Left kidney (tissue), 2 donors: ENCODE measurements around the gene PAPSS1. TPM values are rescaled to one million over a fixed set of nuclear protein-coding genes. Genes with fewer than 3 reads are reported as not detected.

Experiments used
- DNase-seq: peaks from one replicate; pipeline ENCODE4 v3.0.0-alpha.2; 2013
- polyA plus RNA-seq: library from polyadenylated mRNA; unstranded; fragments of 120-200 nt; gene quantifications from one replicate; pipeline ENCODE4 v1.2.1, GENCODE V29; 2013; ENCODE audit not compliant: insufficient read length

PAPSS1 gene
- polyA plus RNA-seq, 1 donor, result 89.3 TPM

DNA sequence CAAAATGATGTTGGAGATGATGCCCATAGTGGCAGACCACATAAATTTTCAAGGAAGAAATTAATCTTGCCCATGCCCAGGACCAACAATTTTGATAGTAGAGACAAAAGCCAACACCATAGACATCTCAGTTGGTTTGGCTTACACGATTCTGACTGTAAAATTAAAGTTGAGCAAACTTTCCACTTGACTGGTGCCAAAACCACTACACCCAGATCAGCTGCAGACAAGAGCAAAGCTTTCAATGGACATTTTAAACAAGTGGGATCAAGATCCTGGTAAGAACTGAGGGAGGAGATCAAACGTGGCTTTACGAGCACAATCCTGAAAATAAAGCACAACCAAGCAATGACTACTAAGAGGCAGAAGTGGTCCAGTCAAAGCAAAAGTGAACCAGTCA is 90.7 kb downstream of the PAPSS1 start:
- DNase-seq, result no peak

DNA sequence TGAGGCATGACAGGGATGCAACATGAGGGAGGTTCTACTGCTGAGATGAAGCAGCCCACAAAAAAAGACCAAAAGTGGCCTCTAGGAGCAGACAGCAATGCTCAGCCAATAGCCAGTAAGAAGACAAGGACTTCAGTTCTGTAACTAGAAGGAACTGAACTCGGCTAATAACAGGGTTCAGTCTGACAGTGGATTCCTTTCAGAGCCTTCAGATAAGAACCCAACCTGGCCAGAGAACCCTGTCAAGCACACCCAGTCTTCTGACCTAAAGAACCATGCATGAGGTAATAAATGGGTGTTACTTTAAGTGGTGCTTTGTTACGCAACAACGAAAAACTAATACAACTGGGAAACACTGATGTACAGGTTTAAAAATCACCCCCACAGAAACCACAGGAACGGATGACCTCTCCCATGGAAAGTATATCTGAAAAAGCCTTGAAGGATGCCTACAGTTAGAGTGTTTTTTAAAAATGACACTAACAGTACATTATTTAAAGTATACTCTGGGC is 94.6 kb downstream of the PAPSS1 start:
- DNase-seq, result no peak

DNA sequence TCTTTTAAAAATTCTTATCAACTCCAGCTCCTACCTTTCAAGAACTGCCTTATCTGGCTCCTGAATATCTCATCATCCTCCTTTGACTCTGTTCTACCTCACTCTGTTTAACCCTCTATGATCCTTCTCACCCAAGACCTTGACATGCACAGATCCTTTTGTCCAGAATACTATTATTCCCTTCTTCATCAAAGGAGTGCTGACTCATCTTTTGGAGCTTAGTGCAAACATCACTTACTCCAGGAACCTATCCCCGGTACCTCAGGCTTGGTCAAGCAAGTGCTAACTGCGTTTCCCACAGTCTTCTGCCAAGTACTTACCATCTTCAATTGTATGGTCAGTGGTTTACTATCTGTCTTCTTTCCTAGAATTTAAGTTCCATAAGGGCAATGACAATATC is 96.0 kb downstream of the PAPSS1 start:
- no peak for DNase-seq

DNA sequence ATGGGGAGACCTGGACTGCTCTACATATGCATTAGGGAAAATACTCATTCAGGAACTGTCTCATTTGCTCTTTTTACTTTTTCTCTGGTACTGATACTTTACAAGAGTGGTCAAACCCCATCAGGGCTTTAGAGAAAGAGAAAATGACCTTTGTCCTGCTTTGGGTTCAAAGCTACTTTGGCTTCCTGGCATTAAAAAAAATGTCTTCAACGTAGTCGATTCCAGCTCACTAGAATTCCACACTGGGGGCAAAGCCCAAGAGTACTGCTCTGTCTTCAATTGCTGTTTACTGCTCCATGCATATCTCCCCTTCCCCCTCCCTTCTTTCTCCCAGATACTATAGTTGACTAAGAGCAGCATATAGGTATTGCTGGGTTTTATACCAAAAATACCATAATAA is 98.0 kb downstream of the PAPSS1 start:
- DNase-seq, result no peak

DNA sequence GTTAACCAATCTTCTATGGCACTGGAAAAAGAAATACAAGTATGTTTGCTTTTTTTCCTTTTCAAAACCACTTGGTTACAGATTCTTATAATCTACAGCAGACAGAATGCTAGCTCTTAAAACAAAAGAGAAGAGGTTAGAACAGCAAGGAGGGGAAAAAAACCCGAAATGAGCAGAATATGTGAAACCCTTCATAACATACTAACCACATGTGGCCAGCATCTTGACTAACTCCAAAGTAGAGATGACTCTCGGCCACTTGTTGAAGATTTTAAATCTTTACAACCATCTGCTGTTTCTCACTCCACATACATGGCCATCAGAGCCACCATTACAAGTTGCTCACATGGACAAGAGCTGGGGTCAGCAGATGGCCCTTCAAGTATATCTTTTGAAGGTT is 100.3 kb downstream of the PAPSS1 start:
- DNase-seq, result no peak

DNA sequence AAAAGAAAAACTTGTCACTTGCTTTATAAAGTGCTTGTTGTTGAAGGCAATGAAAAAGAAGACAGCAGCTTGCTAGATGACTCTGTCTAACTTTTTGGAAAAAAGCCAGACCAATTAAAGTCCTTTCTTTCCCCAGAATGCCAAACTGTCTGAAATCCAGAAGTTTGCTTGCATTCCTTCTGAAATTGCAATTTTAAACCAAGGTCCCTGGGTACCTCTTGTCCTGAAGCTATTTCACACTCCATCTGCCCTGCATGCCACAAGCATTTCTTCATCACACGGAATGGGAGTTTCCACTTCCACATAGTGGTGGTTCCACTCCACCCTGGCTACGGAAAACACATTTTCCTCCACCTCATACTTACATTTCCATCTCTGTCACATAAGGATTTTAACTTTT is 101.0 kb downstream of the PAPSS1 start:
- no peak for DNase-seq

DNA sequence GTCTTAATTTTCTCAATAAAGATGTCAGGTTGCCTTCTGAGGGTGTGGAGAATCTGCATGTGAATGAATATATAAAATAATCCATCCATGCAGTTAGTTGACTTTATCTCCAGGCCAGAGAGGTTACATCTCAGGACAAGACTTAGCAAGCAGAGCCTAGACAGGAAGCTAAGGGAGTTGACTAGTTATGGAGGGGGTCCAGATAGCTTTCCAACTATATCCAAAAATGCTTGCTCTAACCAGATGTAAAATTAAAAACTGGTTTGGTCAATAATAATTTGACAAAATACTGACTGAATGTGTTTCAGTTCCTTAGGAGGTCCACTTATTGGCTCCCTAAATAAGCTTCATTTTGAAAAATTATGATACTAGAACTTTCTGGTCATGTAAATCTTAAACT is 101.4 kb downstream of the PAPSS1 start:
- no peak for DNase-seq

DNA sequence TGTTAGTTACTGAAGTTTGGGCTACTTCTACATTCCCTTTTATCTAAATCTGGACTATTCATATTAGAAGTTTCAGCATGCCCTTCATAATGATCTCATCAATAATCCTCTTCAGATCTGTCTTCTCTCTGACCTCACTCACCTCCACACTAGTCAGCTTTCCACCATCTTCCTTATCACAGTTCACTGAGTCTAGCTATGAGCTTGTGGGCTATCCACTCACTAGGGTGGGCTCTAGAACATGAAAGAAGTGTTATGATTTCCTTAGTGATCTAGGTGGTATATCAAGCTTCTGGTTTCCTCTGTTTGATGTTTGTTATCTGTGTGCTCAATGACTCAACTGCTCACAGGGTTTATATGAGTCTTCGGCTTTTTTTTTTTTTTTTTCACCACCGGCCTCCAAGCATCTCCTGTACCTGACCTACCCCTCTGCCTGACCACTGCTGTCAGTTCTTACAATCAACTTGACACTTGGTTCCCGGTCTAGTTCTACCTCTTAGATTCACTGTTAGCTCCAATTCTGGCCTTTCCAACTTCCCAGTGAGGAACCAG is 103.1 kb downstream of the PAPSS1 start:
- DNase-seq, result no peak

DNA sequence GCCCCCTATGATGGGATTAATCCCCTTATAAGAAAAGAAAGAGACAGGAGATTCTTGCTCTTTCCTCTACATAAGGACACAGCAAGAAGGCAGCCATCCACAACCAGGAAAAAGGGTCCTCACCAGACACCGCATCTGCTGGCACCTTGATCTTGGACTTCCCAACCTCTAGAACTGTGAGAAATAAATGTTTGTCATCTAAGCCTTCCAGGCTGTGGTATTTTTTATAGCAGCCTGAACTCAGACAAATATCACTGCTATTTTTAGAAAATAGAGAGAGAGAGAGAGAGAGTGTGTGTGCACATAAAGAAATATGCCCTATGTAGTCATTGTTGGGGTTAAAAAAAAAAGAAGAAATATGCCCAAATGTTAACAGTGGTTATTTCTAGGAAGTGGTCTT is 104.2 kb downstream of the PAPSS1 start:
- no peak for DNase-seq

DNA sequence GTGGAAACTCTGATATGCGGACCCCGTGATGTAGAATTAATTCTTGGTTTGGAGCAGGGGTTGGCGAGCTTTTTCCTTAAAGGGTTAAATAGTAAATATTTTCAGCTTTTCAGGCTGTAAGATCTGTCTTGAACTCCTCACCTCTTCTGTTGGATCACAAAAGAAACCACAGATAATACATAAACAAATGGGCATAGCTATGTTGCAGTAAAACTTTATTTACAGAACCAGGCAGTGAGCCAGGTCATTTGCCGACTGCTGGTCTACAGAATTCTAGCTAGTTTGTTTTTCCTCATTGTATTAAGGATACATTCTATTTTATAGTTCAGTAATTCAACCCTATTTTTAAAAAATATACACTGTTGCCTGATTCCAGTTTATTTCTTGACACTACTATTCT is 116.6 kb downstream of the PAPSS1 start:
- no peak for DNase-seq

DNA sequence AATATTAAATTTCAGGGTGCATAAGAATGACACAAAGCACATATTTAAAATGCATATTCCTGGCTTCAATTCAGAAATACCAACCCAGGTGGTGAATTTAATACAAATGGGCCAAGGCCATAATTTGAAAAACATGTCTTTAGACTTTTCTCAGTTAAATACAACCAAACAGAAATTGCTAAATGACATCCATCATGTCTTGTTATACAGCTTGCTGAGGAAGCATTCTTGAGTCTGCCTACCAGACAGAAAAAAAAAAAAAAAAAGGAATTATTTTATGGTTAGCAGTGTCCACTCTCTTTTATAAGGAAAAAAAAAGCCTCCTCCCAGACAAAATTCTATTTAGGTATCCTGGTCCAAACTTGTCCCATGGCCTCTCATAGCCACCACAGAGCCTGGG is 119.1 kb downstream of the PAPSS1 start:
- DNase-seq, result no peak

DNA sequence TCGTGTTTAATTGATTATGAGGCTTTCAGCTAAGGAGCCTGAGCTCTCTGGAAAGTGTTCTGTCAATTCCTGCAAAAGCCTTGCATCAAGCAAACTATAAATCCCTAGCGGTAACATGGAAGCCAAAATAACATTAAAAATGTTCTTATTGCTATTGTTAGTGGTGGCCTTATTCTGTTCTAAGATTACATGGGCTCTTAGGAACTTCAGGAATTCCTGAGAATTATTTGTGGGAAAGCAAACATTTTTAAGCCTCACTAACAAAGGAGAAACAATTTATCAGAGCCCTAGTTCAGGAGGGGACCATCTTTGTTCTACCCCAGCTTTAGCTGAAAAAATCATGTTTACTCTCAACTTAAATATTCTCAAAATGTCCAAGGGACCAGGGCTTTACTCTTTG is 119.6 kb downstream of the PAPSS1 start:
- DNase-seq, result no peak

DNA sequence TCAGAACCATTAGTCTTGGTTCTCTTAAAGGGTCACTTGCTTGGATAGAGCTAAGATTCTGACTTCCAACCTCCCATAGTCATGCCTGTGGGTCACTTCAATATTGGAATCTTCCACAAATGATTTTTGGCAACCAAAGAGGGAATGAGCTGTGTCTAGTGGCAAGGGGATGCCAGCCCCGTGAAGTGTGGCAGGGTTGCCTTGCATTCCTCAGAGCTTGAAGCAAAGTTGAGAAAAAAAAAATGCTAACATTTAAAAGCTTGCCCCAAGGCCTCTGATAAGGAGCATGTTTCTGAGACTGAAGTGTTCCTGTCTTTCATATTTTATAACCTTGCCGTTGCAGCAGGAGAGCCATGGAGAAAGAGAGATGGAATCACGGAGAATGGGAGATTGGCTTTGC is 120.2 kb downstream of the PAPSS1 start:
- no peak for DNase-seq

DNA sequence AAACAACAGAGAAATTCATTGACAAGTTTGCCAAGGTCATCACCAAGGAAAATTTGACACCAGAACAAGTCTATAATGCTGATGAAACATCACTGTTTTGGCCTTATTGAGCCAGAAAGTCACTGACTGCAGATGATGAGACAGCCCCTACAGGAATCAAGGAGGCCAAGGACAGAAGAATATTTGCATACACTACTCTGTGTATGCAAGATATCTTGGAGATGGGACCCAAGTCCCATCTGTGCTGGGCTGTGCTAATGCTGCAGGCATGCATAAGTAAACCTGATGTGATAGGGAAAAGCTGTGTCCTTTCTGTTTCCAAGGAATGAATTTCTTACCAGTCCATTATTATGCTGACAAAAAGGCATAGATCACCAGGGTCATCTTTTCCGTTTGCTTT is 126.8 kb downstream of the PAPSS1 start:
- DNase-seq, result no peak

DNA sequence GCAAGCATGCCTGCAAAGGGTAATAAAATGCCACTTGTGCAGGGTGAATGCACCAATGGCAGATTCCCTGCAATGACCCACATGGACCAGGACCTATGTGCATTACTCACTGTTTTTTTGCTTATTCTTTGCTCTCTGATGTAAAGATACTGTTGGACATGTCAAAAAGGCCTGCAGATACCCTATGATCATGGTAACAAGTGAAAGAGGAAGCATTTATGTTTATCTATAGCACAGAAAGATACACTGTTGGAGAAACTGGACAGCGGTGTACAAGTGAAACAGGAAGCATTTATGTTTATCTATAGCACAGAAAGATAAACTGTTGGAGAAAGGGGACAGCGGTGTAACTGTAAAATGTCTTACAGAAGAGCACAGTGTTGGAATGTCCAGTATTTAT is 127.5 kb downstream of the PAPSS1 start:
- no peak for DNase-seq

DNA sequence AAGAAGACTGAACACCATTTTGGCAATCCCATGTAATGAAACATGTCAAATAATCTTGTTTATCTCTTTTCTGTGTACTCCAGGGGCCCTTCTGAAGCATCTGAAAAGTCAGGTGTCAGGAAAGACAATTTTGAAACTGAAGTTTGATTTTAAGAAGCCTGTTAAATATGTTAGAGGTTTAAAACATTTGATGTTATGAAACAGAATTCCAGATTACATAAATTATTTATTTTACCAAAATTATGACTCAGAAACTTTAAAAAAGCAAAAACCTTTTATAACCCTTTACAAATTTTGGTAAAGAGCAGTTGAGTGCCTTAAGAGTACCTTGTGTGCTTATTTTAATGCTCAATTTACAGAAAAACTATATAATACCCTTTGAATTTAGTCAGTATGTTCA is 130.8 kb downstream of the PAPSS1 start:
- DNase-seq, result no peak

DNA sequence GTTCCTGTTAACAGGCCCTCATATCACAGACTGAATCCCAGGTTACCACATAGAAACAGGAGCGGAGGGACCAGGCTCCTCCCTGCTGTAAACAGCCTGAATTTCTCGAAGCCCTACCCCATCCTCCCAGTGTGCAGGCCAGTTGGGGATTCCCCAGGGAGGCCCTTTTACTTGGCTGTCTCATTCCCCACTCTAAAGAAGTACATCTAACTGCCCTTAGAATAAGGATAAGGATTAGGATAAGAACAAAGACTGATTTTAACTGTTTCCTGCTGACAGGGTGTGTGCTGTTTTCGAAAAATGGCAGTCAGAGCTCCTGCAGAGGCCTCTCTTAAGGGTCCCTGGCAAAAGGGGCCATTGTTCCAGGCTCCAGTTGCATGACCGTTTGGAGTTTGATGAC is 133.7 kb downstream of the PAPSS1 start:
- no peak for DNase-seq

DNA sequence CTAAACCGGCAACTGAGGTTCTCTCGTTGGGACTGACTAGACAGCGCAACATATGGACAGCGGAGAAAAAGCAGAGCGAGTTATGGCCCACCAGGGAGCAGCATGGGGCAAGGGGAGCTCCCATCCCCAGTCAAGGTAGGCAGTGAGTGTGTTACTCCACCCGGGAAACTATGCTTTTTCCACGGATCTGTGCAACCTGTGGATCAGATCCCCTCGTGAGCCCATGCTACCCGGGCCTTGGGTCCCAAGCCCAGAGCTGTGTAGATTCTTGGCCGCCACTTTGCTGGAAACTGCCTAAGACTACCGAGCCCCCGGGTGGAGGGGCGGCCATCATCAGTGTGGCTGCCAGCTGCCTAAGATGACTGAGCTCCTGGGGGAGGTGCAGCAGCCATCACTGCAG is 140.9 kb downstream of the PAPSS1 start:
- no peak for DNase-seq

DNA sequence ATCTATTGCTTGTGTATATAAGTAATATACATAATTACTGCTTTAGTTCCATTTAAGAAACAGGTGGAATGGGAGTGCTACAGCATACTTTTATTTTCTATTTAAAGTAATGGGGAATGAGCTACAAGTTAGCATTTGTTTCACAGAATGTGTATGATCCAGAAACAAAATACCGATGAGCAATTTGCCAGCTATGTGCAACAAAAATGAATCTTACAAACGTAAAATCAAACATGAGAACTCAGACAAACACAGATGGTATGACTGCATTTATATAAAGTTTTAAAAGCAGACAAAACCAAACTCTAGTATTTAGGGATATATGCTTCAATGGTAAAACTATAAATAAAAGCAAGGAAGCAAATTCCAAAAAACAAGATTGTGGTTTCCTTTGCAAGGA is 141.7 kb downstream of the PAPSS1 start:
- no peak for DNase-seq

DNA sequence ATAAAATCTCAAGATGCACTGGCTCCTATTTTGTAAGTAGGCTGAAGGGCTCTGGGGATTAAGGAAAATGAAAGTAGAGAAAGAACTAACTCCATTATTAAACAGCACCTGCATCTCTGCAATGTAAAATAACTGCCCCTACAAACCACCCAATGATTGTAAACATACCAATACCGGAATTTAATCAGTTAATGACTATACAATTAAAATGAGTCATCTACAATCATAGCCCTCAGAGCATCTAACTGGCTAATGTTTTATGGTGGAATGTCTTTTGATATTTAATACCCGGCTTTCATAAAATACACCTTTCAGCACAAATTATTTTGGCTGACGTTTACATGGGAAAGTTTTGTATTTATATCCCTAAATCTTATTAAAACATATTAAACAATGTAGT is 142.3 kb downstream of the PAPSS1 start:
- DNase-seq, result no peak

DNA sequence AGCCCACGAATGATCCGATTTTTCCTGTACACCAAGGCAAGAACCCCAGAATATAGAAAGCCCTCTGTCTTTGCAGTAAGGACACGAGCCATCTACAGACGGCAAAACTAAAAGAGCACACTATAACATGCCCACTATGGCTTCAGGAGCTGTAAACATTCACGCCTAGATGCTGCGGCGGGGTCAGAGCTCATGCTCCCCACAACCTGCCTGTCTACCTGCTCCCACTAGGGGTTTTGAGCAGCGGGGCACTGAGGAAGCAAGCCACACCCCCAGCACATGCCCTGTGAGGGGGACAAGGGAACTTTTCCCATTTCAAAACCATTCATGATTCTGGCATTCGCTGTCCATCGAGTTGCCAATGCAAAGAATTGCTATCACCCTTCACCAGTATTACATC is 144.8 kb downstream of the PAPSS1 start:
- DNase-seq, result no peak

DNA sequence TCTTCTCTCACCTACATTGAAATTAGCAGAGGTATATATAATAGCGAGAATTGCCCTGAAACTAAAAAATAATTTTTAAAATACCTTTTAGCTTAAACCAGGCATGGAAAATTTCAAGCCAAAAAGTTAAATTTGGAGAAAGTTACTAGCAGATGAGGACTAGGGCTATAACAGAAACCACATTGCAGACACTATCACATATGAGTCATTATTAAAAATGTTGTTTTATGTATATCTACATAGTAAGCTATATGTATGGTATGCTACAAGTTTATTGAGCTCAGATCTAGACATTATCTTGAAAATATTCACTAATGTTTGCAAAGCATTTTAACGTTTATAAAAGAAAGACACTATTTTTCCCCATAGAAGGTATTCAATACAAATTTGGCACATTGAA is 147.8 kb downstream of the PAPSS1 start:
- DNase-seq, result no peak

DNA sequence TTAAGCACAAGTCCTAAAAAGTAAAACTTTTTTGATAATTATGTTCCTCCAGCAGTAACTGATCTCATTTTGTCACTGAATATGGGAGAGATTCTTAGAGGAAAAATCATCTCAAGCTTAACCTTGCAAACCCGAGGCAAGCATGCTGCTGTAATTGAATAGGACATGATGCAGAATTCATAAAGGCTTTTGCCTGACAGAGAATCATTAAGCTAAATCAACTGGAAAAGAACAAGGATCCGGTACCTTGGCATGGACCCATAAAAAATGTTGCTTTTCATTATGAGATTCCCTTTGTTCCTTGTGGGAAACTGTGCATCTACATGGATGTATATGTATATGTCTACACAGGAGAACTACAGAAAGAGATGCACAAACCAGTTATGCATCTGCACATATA is 149.1 kb downstream of the PAPSS1 start:
- DNase-seq, result no peak

DNA sequence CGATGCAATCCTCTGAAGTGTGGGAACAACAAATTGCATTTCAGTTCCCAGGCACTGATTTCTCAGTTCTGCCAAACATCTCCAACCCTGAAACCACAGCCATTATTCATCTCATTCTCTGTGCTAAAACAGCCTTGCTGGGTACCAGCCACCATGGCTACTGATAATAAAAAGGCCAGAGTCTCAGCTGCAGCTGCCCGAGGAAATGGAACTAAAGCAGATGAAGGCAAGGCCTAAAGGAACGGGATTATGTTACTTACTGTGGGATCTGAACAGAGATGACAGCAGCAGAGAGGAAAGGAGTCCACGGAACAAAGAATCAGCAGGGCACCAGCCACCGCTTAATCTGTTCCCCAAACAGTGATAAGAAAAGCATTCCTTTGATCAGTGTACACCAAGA is 155.7 kb downstream of the PAPSS1 start:
- no peak for DNase-seq
